Smooth muscle cell (in vitro differentiated cells): ENCODE data around the gene FOXB2. TPM values are rescaled to one million over a fixed set of nuclear protein-coding genes. Genes with fewer than 3 reads are reported as not detected.

Experiments used
- DNase-seq: peaks from one replicate; lab custom pipeline; 2025; ENCODE audit not compliant: unreplicated experiment; lab: John Stamatoyannopoulos, UW
- H2AFZ ChIP-seq: fragments of 200-600 bp; sonication (generic); 2 replicates; pipeline ENCODE4 v1.6.0; 2016; ENCODE audit warnings: antibody characterized with exemption, low read depth, mild to moderate bottlenecking
- H3F3A ChIP-seq: fragments of 200-600 bp; sonication (generic); 2 replicates; pipeline ENCODE4 v1.6.0; 2017; ENCODE audit warnings: antibody characterized with exemption, low read depth
- H3K27ac ChIP-seq: fragments of 200-600 bp; sonication (generic); 2 replicates; pipeline ENCODE4 v1.5.1; 2016; ENCODE audit warnings: low read depth, mild to moderate bottlenecking
- H3K27me3 ChIP-seq: fragments of 200-600 bp; sonication (generic); 2 replicates; pipeline ENCODE4 v1.6.1; 2016; ENCODE audit warnings: low read depth, mild to moderate bottlenecking
- H3K36me3 ChIP-seq: fragments of 200-600 bp; sonication (generic); 2 replicates; pipeline ENCODE4 v1.5.1; 2016; ENCODE audit warnings: low read depth
- H3K4me1 ChIP-seq: fragments of 200-600 bp; sonication (generic); 2 replicates; pipeline ENCODE4 v1.5.1; 2016; ENCODE audit warnings: low read depth
- H3K4me2 ChIP-seq: fragments of 200-600 bp; sonication (generic); 2 replicates; pipeline ENCODE4 v1.6.0; 2016; ENCODE audit warnings: mild to moderate bottlenecking
- H3K4me3 ChIP-seq: fragments of 200-600 bp; sonication (generic); 2 replicates; pipeline ENCODE4 v1.5.1; 2016; ENCODE audit warnings: mild to moderate bottlenecking
- H3K79me2 ChIP-seq: fragments of 200-600 bp; sonication (generic); 2 replicates; pipeline ENCODE4 v1.6.0; 2016; ENCODE audit warnings: low read depth, mild to moderate bottlenecking
- H3K9ac ChIP-seq: fragments of 200-600 bp; sonication (generic); 2 replicates; pipeline ENCODE4 v1.6.0; 2016; ENCODE audit warnings: low read depth
- H3K9me3 ChIP-seq: fragments of 200-600 bp; sonication (generic); replicated peaks from 2 replicates; pipeline ENCODE4 v1.5.1; 2016; ENCODE audit warnings: low read depth
- H4K20me1 ChIP-seq: fragments of 200-600 bp; sonication (generic); 2 replicates; pipeline ENCODE4 v1.6.0; 2016; ENCODE audit warnings: low read depth
- CTCF ChIP-seq: fragments of 200-600 bp; sonication (generic); IDR thresholded peaks from 2 replicates; pipeline ENCODE4 v1.5.1; 2017; ENCODE audit warnings: borderline replicate concordance, mild to moderate bottlenecking, antibody characterized with exemption; ENCODE audit not compliant: insufficient read depth, poor library complexity, severe bottlenecking
- WGBS: methylation state at CpG from one replicate; pipeline ENCODE4 v1.1.7; 2016; ENCODE audit warnings: low lambda C conversion rate; 5-methylcytosine and 5-hydroxymethylcytosine counted together
- polyA plus RNA-seq: library from polyadenylated mRNA; unstranded; fragments of >200 nt; fragmentation: Nextera tagmentation; extraction: Ambion mirVana; gene quantifications from 2 replicates; pipeline ENCODE4 v1.2.1, GENCODE V29; 2016
- total RNA-seq: library from RNA; depleted of rRNA; stranded (reverse); fragments of >200 nt; gene quantifications from 2 replicates; pipeline ENCODE4 v1.2.3, GENCODE V29; 2014

FOXB2 gene
- total and polyA plus RNA-seq, 2 experiments from 2014 or later: not detected

- WGBS: 73% methylated on average over 10 of the region's 10 CpGs
- no peaks in the 10 kb centered on the region for H3K36me3 ChIP-seq
- H4K20me1 ChIP-seq: no peaks in the 10 kb centered on the region
- no peak overlapping the region for H3K27ac ChIP-seq
- no peaks in the 10 kb centered on the region for H3K79me2 ChIP-seq
- no peak overlapping the region for H3K4me3 ChIP-seq
- no peak for TF ChIP-seq CTCF
- H3K27me3 ChIP-seq: peaks cover 86% of the 10 kb centered on the region
- H3F3A ChIP-seq: no peaks in the 10 kb centered on the region
- H3K4me2 ChIP-seq: no peak overlapping the region
- H3K4me1 ChIP-seq: peaks cover 25% of the 10 kb centered on the region
- no peaks in the 10 kb centered on the region for H3K9me3 ChIP-seq
- H3K9ac ChIP-seq: no peak overlapping the region
- H2AFZ ChIP-seq: no peak overlapping the region
- DNase-seq: no peak
These were observed 4.3 kb downstream of the FOXB2 start for GRCh38 chr9:77023726-77024125.

GRCh38 chr9:77024776-77025545 is 5.5 kb downstream of the FOXB2 start:
- Histone ChIP-seq H3K27ac (no peak overlapping the region), H3K79me2 (no peaks in the 10 kb centered on the region), H3K36me3 (no peaks in the 10 kb centered on the region), H3F3A (no peaks in the 10 kb centered on the region), H3K9me3 (no peaks in the 10 kb centered on the region), H3K4me1 (peaks cover 22% of the 10 kb centered on the region), H3K4me3 (no peak overlapping the region), H3K27me3 (peaks cover 73% of the 10 kb centered on the region), H2AFZ (no peak overlapping the region), H3K9ac (no peak overlapping the region), H4K20me1 (no peaks in the 10 kb centered on the region), H3K4me2 (no peak overlapping the region)
- no peak for TF ChIP-seq CTCF
- no peak for DNase-seq
- WGBS: 78% methylated on average over 3 of the region's 3 CpGs

- Histone ChIP-seq H4K20me1 (no peaks in the 10 kb centered on the region), H3K79me2 (no peaks in the 10 kb centered on the region), H3F3A (no peaks in the 10 kb centered on the region), H3K9ac (no peak overlapping the region), H3K27me3 (peaks cover 58% of the 10 kb centered on the region), H3K4me2 (no peak overlapping the region), H3K27ac (no peak overlapping the region), H3K4me1 (no peaks in the 10 kb centered on the region), H2AFZ (no peak overlapping the region), H3K9me3 (no peaks in the 10 kb centered on the region), H3K36me3 (no peaks in the 10 kb centered on the region), H3K4me3 (no peak overlapping the region)
- WGBS: 48% methylated on average over 3 of the region's 3 CpGs
- no peak for TF ChIP-seq CTCF
- DNase-seq: no peak
These were observed 9.0 kb downstream of the FOXB2 start for GRCh38 chr9:77028478-77028877.

- DNase-seq: no peak
- peaks cover 57% of the 10 kb centered on the region for H3K27me3 ChIP-seq
- no peak overlapping the region for H3K27ac ChIP-seq
- no peak overlapping the region for H3K4me3 ChIP-seq
- TF ChIP-seq CTCF: no peak
- H4K20me1 ChIP-seq: no peaks in the 10 kb centered on the region
- H3K4me2 ChIP-seq: no peak overlapping the region
- 76% methylated on average over 2 of the region's 2 CpGs for WGBS
- H3K9me3 ChIP-seq: no peaks in the 10 kb centered on the region
- H3K4me1 ChIP-seq: no peaks in the 10 kb centered on the region
- no peaks in the 10 kb centered on the region for H3K36me3 ChIP-seq
- no peak overlapping the region for H2AFZ ChIP-seq
- no peaks in the 10 kb centered on the region for H3K79me2 ChIP-seq
- no peak overlapping the region for H3K9ac ChIP-seq
- no peaks in the 10 kb centered on the region for H3F3A ChIP-seq
These were observed 10.6 kb downstream of the FOXB2 start for GRCh38 chr9:77030045-77030444.
